Stomach (tissue), 9 donors: Measurements from ENCODE around the gene UBE2D1. TPM values are rescaled to one million over a fixed set of nuclear protein-coding genes. Genes with fewer than 3 reads are reported as not detected.

Source experiments
- DNase-seq, 2 donors: peaks; one replicate each; pipeline versions ENCODE4 v3.0.0 to v3.0.0-alpha.2; 2013 to 2019
- H3K27ac ChIP-seq, 5 donors: fragments of 200-600 bp in 4 of 5; sonication (generic) in 4 of 5; one replicate each; pipeline ENCODE4 v1.5.1; 2013 to 2019; ENCODE audit warnings: mild to moderate bottlenecking in 1 of 5, moderate library complexity in 1 of 5
- H3K27me3 ChIP-seq, 3 donors: fragments of 200-600 bp; sonication (generic); one replicate each; pipeline ENCODE4 v1.5.1; 2017 to 2019; ENCODE audit warnings: mixed run types in 1 of 3
- H3K36me3 ChIP-seq, 4 donors: fragments of 200-600 bp; sonication (generic); 1 replicate in 3 of 4; 2 replicates in 1 of 4; pipeline ENCODE4 v1.5.1; 2016 to 2019
- H3K4me1 ChIP-seq, 4 donors: fragments of 200-600 bp; sonication (generic); one replicate each; pipeline ENCODE4 v1.5.1; 2016 to 2019
- H3K4me3 ChIP-seq, 4 donors: fragments of 200-600 bp; sonication (generic) in 3 of 4; one replicate each; pipeline ENCODE4 v1.5.1; 2016 to 2019; ENCODE audit warnings: mild to moderate bottlenecking in 1 of 4
- H3K9me3 ChIP-seq, 4 donors: fragments of 200-600 bp; sonication (generic); one replicate each; pipeline ENCODE4 v1.5.1; 2016 to 2019
- CTCF ChIP-seq, 7 experiments: fragments of 450-650 bp in 4 of 7; fragments of 200-600 bp in 3 of 7; sonication (generic) in 3 of 7; IDR thresholded peaks; one replicate each; pipeline ENCODE4 v1.5.1; 2016 to 2019; ENCODE audit warnings: antibody characterized with exemption in 7 of 7, control low read depth in 2 of 7, mild to moderate bottlenecking in 1 of 7
- EP300 ChIP-seq: sonication (generic); formaldehyde crosslinking; IDR thresholded peaks from one replicate; pipeline ENCODE4 v1.6.1; 2017; ENCODE audit warnings: antibody characterized with exemption
- POLR2A ChIP-seq, 4 donors: fragments of 450-650 bp; IDR thresholded peaks; one replicate each; pipeline ENCODE4 v1.6.1; 2016; ENCODE audit warnings: antibody characterized with exemption in 4 of 4, control low read depth in 2 of 4, mild to moderate bottlenecking in 1 of 4, moderate library complexity in 1 of 4
- POLR2AphosphoS5 ChIP-seq, 3 donors: sonication (generic); formaldehyde crosslinking; IDR thresholded peaks; one replicate each; pipeline ENCODE4 v1.6.1; 2016; ENCODE audit warnings: antibody characterized with exemption in 3 of 3
- WGBS, 5 donors: extraction: QIAGEN DNeasy Blood & Tissue Kit in 3 of 5; methylation state at CpG; one replicate each; pipeline versions ENCODE4 v1.1.5 to v1.1.7; 2013 to 2018; 5-methylcytosine and 5-hydroxymethylcytosine counted together
- intact Hi-C: fragments of 100-400 bp; cut with DNase I; formaldehyde crosslinking; loops from one replicate; pipeline ENCODE4 v1.15.1; 2023; ENCODE audit warnings: low total_unique reads
- polyA plus RNA-seq, 3 donors: library from polyadenylated mRNA; stranded (reverse); fragments of 200-250 nt; gene quantifications; one replicate each; pipeline ENCODE4 v1.2.3, GENCODE V29; 2013
- total RNA-seq, 5 donors: library from RNA; depleted of rRNA; stranded (reverse); fragments of >200 nt; gene quantifications; one replicate each; pipeline versions ENCODE4 v1.1.0 to v1.2.3, GENCODE V29; 2014 to 2016
- donor health status: healthy with polysubstance abuse.
- donor health status: Bipolar disorder and iron deficiency.
- donor health status: healthy.

UBE2D1 gene
- total and polyA plus RNA-seq, 8 donors = 6.9 to 16.5 (median 8.4) TPM

GRCh38 chr10:58335306-58336005 is 650 bp downstream of the UBE2D1 start:
- WGBS, 5 donors = 2 to 5% (median 2%) methylated on average over 20 to 37 of the region's 37 CpGs
- peak overlapping the region; percentile 79 to 99 (median 98) for H3K4me3 ChIP-seq
- no peaks in the 10 kb centered on the region for H3K27me3 ChIP-seq
- peak; percentile 26 to 49 for DNase-seq
- H3K27ac ChIP-seq = peak overlapping the region; percentile 78 to 92 (median 88)
- peaks cover 8 to 49% (median 20%) of the 10 kb centered on the region in 4 donors for H3K4me1 ChIP-seq
- TF ChIP-seq EP300 (no peak), POLR2A (IDR thresholded peaks at IDR 0.05) (no peak), POLR2AphosphoS5 (IDR thresholded peaks at IDR 0.05) (no peak), CTCF (IDR thresholded peaks at IDR 0.05) (no peak)
- H3K9me3 ChIP-seq = no peaks in the 10 kb centered on the region
- H3K36me3 ChIP-seq = no peaks in the 10 kb centered on the region
- intact Hi-C loops = no loop called here

GRCh38 chr10:58336242-58336641 is 1.4 kb downstream of the UBE2D1 start:
- Histone ChIP-seq H3K27ac (no peak overlapping the region), H3K4me3 (peak overlapping the region in 3 of 4 donors; percentile 79 to 99 (median 98)), H3K36me3 (no peaks in the 10 kb centered on the region), H3K27me3 (no peaks in the 10 kb centered on the region), H3K4me1 (peaks cover 8 to 57% (median 23%) of the 10 kb centered on the region in 4 donors), H3K9me3 (no peaks in the 10 kb centered on the region)
- intact Hi-C loops = no loop called here
- 87 to 94% (median 90%) methylated on average over 4 of the region's 4 CpGs for WGBS, 5 donors
- no peak for DNase-seq
- TF ChIP-seq POLR2AphosphoS5 (IDR thresholded peaks at IDR 0.05) (no peak), CTCF (IDR thresholded peaks at IDR 0.05) (no peak), EP300 (no peak), POLR2A (IDR thresholded peaks at IDR 0.05) (no peak)

- no peaks in the 10 kb centered on the region for H3K27me3 ChIP-seq
- DNase-seq = no peak
- no peak overlapping the region for H3K4me3 ChIP-seq
- H3K27ac ChIP-seq = no peak overlapping the region
- no peaks in the 10 kb centered on the region for H3K9me3 ChIP-seq
- intact Hi-C loops = no loop called here
- WGBS, 5 donors = 80 to 91% (median 83%) methylated on average over 4 of the region's 4 CpGs
- TF ChIP-seq EP300 (no peak), CTCF (IDR thresholded peaks at IDR 0.05) (no peak), POLR2AphosphoS5 (IDR thresholded peaks at IDR 0.05) (no peak)
- peaks cover 0 to 50% (median 10%) of the 10 kb centered on the region in 4 donors for H3K4me1 ChIP-seq
- no peaks in the 10 kb centered on the region for H3K36me3 ChIP-seq
These were observed 6.6 kb downstream of the UBE2D1 start for GRCh38 chr10:58341422-58341821.

- Histone ChIP-seq H3K4me3 (no peak overlapping the region), H3K36me3 (no peaks in the 10 kb centered on the region), H3K9me3 (no peaks in the 10 kb centered on the region), H3K27me3 (no peaks in the 10 kb centered on the region), H3K4me1 (peaks cover 0 to 45% (median 8%) of the 10 kb centered on the region in 4 donors), H3K27ac (no peak overlapping the region)
- TF ChIP-seq POLR2A (IDR thresholded peaks at IDR 0.05) (no peak), EP300 (no peak), POLR2AphosphoS5 (IDR thresholded peaks at IDR 0.05) (no peak), CTCF (IDR thresholded peaks at IDR 0.05) (no peak)
- WGBS, 5 donors = 77 to 90% (median 87%) methylated on average over 1 of the region's 1 CpG
- intact Hi-C loops = no loop called here
- no peak for DNase-seq
These were observed 7.1 kb downstream of the UBE2D1 start for GRCh38 chr10:58341947-58342346.
